Fibroblast of the conjunctiva (primary cell): ENCODE results near the gene LMX1B.

Source experiments
- DNase-seq: peaks from one replicate; pipeline ENCODE4 v3.0.0-alpha.2; 2010; ENCODE audit warnings: low read depth

Gene LMX1B

DNA sequence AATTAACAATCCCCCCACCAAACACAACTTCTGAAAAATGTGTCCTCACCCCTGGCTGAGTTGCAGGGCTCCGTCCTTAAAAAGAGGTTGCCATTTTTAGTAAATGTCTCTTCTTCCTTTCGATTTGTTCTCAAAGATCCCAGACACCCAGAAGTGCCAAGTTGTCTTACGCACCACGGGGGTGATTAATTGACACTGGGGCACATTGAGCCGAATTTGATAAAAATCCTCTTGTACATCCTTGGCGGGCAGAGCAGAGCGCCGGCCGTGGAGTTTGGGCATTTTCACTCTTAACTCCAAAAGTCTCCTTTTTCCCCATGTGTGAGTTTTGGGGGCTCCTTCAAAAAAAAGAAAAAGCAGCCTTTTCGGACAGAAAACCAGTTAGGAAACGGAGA lies 4.5 kb downstream of the LMX1B start:
- no peak for DNase-seq

DNA sequence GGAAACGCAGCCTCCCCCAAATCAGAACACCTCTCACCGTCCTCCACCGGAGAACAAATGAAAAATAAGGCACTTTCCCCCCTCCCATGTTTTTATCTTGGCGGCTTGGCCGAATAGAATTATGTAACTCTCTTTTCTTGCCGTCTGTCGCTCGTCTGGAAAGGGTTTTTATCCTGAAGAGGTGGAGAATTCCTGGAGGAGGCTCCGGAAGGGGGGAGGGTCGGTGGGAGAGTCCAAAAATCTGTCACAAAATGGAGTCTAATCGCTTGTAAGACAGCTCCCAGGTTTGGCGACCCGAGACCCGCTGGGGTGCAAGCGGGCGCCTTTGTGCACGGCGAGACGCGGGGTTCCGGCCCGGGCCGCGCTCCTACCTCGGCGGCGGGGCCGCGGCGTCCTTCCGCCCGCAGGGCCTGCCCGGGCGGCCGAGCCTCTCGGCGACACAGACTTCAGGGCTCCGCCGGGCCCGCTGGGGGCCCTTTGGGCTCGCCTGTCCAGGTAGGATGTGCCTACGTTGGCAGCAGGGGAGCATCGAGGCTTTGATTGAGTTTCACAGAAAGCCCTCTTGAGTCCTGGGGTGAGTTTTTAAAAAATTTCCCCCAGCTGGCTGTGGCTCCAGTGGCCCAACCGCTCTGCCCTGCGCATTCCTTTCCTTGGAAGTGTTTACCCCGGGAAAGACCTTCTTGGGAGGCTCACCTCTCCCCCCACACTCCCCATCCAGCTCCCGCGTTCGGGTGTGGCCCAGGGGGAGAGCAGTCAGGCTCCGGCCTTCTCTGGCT lies 5.0 kb downstream of the LMX1B start:
- DNase-seq, result no peak

DNA sequence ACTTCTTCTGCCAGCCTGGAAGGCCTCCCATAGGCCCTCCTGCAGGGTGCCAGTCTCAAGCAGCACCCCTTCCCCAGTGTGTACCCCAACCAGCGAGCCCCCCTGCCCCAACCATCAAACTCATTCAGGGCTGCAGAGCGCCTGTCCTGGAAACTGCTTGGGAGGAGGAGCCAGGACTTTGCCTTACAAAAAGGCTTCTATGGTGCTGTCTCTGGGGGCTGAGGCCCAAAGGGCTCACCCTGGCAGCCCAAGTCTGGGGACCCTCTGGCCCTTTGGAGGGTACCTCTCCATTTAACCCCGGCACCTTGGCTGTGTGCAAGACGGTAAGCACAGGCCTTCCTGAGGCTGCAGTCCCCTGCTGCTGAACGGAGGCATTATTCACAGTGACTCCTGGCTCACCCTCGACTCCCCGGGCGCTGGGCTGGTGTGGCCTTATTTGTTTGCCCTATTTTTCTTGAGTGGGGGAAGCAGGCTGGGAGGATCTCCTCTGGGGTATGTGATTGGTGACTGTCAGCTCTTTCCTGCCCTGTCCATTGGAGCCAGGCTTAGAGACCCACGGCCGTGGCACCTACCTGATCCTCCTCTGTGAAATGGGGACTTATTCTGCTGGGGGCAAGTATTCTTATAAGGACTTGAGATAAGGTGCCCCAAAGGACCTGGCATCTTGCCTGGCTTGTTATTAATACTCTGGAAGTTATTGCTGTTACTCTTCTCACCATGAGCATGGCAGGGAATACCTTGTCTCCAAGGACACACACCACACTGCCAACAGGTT lies 5.8 kb downstream of the LMX1B start:
- no peak for DNase-seq

DNA sequence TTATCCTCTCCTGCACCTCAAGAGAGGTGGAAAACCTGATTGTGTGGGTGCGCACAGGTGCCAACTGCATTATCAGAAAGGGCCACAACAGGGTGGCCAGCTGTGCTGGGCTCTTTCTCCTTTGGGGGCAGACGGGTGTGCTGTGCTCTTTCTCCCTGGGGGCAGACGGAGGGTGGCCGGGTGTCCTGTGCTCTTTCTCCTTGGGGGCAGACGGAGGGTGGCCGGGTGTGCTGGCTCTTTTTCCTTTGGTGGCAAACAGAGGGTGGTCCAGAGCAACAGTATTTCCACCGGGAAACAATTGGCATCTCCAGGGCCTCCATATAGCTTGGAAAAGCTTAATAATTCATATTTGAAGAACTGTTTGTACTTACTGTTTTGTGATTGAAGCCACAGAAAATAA lies 6.8 kb downstream of the LMX1B start:
- DNase-seq, result no peak

DNA sequence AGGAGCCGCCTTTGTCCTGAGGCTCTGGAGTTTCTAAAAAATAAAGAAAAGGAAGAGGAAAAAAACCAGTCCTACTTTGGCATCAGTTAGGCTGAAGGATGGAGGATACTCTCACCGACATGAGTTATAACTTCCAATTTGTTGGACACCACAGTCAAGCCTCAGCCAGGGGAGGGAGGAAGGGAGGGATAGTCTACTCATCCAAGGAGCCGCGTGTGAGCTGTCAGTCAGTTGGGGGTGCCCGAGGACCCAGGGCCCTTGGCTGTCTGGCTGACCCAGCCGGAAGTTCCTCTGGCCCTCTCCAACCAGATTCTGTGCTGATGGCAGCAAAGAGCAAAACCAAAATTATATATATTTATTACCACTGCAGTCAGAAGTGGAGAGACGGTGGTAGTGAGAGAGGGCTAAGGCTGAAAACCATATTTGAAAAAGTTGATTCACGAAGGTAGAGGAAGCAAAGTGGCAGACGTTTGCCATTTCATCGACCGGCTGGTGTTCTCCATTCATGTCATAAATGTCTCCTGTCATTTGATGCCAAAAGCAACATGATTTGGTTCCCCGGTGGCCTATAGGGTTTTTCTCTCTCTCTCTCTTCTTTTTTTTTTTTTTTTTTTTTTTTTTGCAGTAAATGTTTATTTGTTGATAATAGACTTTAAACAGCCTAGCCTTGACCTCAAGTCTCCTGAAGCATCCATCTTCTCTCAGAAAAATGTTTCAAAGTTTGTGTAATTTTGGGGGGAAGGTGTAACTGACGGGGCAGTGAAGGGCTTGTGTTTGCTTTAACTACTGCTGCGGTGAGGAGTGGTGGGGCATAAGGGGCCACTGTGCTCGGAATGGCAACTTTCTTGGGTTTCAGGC lies 7.6 kb downstream of the LMX1B start:
- no peak for DNase-seq

DNA sequence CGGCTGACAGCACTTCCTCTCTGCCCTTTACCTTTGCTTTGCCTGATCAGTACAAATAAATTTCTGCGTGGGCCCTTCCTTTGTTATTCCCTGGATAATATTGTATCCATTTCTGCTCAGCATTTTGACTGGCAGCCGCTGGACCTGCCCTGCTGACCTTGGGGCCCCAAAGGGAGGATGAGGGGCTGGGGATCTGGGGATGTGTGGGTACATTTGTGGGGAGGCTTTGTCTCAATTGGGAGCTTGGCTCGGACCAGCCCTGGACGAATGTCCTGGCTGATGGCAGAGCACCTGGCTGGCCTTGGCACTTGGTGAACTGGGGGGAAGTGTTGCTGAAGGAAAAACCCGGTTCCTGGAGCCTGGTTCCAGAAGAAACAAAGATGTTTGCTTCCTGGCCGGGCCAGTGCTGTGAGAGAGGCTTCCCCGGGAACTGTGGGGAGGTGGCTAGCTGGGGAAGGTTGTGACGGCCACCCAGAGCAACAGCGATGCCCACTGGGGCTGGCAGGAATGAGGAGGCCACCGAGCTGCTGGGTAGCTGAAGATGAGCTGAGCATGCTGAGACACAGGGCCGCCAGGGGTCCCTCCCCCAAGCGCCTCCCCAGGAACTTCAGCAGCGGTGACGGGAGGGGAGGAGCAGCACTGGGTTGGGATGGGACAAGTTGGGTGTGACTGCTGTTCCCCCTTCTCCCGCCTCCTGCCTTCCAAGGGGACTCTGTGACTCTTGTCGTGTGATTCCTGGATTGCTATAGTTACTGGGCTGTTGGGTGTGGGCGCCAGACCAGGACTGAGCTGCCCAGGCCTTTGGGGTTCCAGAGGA lies 8.4 kb downstream of the LMX1B start:
- no peak for DNase-seq

DNA sequence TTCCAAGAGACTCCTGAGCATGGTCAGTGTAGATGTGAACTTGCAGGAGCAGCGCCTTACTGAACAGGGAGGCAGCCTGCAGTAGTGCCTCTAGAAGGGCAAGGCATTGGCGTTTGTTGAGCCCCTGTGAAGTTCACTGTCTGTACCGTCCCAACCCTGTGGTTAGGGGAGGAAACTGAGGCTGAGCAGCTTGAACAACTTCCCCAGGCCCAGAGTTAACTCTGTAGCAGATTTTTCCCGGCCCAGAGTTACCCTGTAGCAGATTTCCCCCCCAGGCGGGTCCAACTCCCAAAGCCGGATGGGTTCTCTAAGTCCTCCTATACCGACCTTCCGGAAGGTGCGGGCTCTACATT lies 9.6 kb downstream of the LMX1B start:
- no peak for DNase-seq

DNA sequence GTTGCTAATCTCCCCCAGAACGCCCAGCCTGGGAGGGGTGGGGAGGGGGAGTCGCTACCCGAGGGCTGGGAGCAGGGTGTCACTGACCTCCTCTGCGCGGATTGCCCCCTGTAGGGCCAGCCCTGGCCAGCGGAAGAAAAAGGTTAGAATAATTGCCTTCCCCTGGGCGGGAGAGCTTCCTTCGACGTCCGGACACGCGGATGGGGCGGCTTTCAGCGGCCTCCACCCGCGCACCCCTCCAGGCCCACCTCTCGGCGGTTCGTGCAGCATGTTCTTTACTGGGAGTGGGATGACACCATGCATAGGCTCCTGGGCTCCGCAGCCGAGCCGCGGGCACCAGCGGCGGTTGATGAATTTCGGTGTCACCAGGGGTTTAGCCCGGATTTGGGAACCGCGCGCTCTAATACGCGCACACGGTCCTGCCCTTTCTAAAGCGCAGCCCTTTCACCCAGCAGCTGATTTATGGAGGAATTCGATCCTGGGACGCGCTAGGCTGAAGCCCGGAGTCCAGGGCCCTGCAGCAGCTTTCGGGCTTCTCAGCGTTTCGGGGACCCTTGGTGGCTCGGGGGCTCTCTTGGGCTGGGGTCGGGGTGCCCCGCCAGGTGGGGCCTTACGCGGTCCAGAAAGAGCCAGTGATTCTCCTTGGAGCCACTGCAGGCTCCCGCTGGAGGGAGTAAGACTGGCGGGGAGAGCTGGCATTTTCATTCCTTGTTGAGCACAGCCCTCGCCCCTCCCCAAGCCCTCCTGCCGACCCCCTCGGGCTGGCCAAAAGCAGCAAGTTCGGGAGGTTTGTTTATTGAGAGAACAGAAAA lies 10.1 kb downstream of the LMX1B start:
- no peak for DNase-seq

DNA sequence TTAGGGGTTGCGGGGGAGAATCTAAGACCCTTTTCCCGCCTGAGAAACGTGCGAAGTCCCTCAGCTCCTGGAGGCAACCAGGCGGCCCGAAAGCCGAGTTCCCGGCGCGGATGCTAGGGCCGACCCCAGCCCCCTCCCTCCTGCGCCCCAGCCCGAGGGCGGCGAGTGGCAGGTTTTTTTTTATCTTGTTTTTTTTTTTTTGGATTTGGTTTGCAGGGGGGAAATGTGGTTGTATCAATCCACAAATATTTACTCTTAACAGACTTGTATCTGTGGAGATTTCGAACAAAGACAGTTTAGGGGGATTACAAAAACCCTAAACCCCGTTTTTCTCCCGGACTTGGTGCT lies 10.7 kb downstream of the LMX1B start:
- no peak for DNase-seq

DNA sequence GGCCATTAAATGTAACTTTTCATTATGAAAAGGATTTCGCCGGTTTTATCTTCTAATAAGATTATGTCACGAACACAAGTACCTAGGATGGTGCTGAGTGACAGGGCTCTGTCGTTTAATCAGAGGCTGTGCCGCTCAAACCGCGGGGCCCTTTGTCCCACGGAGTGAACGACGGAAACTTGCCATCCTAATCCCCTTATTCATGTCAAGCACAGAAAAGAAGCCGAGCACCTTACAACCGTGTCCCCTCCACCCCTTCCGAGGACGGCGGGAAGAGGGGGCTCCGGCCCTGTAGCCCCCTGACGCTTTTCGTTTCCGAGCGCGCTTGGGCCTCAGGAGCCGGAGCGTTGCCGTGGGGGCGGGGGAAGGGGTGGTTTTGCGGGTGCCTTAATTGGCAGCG lies 11.2 kb downstream of the LMX1B start:
- no peak for DNase-seq

DNA sequence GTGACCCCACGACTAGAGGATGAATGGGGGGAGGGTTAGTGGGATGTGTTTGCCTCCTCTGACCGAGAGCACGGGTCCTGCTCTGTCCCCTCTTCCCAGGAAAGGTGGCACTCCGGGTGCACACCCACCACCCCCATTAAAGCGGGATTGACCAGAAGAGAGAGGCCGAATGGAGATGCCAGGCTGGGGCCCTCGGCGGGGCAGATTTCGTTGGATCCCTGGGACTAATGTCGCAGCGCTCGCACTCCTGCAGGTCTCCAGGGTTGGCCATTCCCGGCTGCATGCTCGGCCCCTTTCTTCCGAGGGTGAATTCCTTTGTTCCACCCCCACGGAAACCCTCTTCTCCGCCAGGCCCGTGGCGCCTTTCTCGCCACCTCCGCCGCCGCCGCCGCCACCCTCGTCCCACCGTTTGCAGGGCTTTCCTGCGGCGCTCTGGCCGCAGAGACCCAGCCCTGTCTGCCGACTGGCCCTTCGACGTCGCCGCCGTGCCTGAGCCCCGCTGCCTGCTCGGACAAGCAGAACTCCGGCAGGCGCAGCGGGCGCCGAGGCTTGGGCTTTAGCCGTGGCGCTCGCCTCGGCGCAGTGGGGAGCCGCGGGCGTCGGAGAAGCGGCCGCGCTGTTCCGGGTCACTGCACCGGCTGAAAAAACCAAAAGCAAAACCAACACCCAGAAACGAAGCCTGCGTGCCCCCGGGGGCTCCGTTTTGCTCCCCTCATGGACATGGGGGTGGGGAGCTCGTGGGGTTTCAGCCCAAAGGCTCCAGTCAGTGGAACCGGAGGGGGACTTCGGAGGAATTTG lies 11.8 kb downstream of the LMX1B start:
- DNase-seq, result no peak

DNA sequence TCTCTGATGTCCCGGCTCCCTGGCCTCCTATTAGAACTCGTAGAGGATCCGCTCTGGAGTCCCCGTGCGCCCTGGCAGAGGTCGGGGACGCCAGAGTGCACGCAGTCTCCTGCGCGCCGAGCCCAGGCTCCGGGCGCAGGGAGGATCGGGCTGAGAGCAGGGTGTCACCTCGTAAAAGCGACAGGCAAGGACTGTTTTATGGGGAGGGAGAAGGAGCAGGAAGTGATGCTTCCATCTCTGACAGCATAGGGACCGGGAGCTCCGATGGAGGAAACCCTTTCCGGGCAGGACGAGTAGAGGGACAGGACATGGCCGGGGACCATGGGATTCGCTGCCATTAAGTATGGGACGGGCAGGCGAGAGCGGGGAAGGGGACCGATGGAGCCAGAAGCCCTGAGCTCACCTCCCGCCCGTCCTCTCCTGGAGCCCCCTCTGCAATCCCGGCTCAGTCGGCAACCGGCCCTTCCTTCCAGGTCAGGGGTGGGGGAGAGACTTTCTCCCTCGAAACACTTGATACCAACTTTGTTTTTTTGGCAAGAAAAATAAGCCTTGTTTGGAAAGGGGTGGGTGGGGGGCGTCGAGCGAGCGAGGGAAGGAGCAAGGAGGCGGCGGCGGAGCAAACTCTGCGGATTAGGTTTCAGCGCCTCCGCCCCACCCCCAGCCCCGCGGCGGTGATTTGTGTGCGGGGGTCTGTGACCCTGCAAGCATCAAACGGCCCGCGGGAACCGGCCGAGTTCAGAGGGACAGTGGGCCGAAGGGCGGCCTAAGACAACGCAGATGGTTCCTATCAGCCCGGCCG lies 12.6 kb downstream of the LMX1B start:
- no peak for DNase-seq

DNA sequence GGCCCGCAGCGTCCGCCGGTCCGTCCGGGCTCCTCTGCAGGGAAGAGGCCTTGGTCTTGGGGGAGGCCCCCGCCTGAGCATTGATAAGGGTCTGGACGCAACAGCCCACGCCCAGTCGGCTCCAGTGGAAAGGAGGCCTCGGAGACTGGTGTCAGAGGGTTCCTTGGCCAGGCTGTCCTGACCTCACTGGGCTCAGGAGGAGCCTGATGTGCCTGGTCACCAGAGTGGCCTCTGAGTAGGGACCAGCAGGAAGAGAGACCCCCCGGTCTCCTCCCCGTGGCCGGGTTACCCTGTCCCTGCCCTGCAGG lies 13.2 kb downstream of the LMX1B start:
- no peak for DNase-seq

DNA sequence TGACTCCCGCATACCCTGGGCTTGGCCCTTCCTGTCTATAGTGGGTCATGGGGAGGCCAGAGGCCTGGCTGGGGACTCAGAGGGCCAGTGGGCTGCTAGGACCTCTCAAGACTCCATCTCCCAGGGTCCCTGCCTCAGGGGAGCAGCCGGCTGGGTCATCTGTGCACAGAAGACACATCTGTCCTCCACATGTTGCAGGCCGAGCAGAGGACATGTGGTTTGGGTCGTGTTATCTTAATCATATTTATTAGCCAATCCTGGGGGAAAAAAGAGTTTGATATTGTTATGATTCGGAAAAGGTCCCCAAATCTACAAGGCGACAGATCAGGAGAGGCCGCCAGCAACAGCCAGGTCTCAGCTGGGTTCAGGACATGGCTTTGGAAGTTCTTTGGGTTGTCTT lies 14.4 kb downstream of the LMX1B start:
- no peak for DNase-seq

DNA sequence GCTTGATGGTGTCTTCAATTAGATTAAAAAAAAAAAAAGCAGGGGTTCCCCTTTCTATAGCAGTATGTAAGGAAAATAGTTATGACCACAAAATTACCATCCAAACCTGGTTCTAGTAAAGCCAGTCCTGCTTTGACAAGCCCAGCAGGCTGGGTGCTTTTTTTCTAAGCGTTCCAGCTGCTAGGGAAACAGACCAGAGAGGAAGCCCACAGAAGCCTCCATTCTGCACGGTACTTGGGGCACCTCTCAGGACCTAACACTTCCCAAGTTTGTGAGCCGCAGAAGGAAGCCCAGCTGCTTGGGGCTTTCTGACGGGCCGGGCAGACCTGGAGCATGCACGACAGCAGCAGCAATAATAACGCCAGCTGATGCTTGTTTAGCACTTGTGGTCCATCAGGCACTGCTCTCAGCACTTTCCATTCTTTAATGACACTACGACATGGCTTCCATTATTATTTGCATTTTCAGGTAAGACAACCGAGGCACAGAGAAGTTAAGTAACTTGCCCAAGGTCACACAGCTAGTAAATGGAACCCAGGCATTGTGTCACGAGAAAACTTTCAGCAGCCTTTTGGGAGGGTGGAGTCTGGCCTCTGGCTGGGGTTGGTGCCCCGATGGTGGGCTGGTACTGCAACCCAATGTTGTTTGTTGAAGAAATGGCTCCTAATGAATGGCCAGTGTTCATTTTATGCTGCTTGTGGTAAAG lies 15.4 kb downstream of the LMX1B start:
- DNase-seq, result no peak

DNA sequence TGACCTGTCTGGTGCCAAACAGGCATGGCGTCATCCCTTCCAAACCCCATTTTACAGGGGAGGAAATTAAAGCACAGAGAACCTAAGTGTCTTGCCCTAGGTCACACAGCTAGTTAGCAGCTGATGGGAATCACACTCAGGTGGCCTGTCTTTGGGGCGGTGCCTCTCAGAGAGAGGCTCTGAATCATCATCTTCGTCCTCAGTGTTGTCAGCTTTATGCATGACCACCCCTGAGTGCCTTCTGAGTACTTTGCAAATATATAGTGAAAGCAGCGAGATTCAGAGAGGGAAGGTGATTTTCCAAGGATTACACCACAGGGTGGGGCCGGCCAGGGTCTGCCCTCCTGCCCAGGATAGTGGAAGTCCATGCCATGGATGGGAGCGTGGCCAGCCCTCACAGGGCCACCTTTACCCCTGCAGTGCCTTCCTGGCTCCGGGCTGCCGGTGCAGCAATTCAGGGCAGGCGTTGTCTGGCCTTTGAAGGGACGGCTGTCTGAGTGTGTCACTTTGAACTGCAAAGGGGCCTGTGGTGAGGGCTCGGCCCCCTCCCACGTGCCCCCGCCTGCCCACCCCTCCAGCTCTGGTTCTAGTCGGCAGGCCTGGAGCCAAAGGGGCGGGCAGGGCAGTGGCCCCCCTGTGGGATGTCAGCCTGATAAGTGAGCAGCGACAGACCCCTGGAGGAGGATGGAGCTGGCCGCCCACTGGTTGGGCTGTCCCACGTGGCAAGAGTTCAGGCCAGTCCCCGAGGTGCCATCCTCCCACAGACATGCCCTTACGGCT lies 16.9 kb downstream of the LMX1B start:
- DNase-seq, result no peak

DNA sequence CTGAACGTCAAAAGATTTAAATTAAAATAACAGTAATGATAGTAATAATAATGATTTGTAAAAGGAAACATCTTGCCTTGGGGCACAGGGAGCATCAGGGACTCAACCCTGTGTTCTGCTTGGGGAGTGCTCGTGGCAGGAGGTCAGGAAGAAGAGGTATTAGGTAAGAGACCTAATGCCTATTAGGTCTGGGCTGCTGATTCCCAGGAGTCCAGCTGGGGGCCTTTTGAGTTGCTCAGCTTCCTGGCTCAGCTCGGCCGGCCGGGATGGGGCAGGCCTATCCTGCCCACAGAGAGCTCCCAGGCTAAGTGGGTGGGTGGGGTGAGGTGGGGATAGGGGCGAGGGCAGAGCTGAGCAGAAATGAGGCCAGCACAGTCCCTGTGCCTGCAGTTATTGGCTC lies 17.5 kb downstream of the LMX1B start:
- no peak for DNase-seq

DNA sequence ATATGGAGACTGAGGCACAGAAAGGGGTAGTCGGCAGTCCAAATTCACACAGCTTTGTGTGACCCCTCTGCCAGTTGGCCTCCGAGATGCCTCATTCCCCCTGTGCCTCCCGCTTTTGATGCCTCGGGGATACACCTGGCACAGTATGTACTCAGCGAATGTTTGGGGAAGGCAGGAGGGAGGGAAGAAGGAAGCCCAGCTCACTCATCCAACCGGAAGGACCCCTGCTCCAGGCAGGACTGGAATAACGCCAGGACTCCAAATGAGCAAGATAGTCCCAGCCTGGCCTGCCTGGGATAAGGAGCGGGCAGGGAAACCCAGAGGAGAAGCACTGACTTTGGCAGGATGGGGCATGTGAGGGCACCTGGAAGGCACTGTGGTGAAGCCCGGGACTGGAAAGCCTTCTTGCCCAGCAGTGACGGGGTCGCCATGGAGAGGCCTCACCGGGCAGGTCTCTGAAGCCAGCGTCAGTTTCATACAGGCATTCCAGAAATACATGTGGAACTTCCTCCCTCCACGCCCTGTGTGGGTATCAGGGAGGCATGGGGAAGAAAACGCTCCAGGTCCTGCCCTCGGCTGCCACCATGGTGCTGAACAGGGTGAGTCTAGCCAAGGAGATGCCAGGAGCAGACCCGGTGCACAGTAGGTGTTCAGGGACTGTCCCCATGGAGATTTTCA lies 20.3 kb downstream of the LMX1B start:
- no peak for DNase-seq
